ENCODE results near the gene NTM.

GRCh38 chr11:131486937-131487635 lies 116.7 kb downstream of the NTM start:
- no peak for TF ChIP-seq EZH2 (IDR thresholded peaks at IDR 0.05; ENCODE audit: low read length)
- TF ChIP-seq, protein P1, sequence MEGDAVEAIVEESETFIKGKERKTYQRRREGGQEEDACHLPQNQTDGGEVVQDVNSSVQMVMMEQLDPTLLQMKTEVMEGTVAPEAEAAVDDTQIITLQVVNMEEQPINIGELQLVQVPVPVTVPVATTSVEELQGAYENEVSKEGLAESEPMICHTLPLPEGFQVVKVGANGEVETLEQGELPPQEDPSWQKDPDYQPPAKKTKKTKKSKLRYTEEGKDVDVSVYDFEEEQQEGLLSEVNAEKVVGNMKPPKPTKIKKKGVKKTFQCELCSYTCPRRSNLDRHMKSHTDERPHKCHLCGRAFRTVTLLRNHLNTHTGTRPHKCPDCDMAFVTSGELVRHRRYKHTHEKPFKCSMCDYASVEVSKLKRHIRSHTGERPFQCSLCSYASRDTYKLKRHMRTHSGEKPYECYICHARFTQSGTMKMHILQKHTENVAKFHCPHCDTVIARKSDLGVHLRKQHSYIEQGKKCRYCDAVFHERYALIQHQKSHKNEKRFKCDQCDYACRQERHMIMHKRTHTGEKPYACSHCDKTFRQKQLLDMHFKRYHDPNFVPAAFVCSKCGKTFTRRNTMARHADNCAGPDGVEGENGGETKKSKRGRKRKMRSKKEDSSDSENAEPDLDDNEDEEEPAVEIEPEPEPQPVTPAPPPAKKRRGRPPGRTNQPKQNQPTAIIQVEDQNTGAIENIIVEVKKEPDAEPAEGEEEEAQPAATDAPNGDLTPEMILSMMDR (optimal IDR thresholded peaks at IDR 0.05 in 1 of 3, IDR thresholded peaks at IDR 0.05 in 1 of 3, conservative IDR thresholded peaks at IDR 0.05 in 1 of 3; ENCODE audit: extremely low read depth in 1 of 3, insufficient read depth in 2 of 3, low read length in 3 of 3): no peak
